K562 treated with DMSO at 1 percent for 24 hours (cell line): ENCODE measurements around the gene PARP16. TPM values are rescaled to one million over a fixed set of nuclear protein-coding genes. Genes with fewer than 3 reads are reported as not detected.

ENCODE experiments used
- total RNA-seq: library from RNA; unstranded; fragments of 300-600 nt; gene quantifications from 2 replicates; pipeline ENCODE4 v1.2.3, GENCODE V29; 2022; ENCODE audit warnings: low read depth; ENCODE audit not compliant: insufficient read depth

PARP16 gene
- 18.4 and 19.1 TPM in 2 replicates for total RNA-seq

GRCh38 chr15:65286704-65287519 lies at the start of gene PARP16:
PARP16 (minus strand) TSS chr15:65286883; CDS start chr15:65286426, 457 bp downstream.

GRCh38 chr15:65304381-65305149 lies 17.9 kb upstream of the PARP16 start, which contains the start of gene RNU5B-1:
RNU5B-1 (plus strand) TSS chr15:65304677.

GRCh38 chr15:65210770-65211481 lies 75.8 kb downstream of the PARP16 start, which contains the start of gene CILP:
CILP (minus strand) TSS chr15:65211473; CDS start chr15:65209755, 1,718 bp downstream.

Other genes with a start within 250 kb of the PARP16 start
- not detected in 2 replicates for gene SLC51B, start 241.5 kb downstream of the PARP16 start, total RNA-seq
- gene RASL12, start 218.9 kb downstream of the PARP16 start, total RNA-seq, result not detected in 2 replicates
- 0.17 TPM in 1 of 2 replicates, not detected in the other for gene KBTBD13, start 210.1 kb downstream of the PARP16 start, total RNA-seq
- 1.1 and 1.6 TPM in 2 replicates for gene UBAP1L, start 171.7 kb downstream of the PARP16 start, total RNA-seq
- 34.8 and 35.7 TPM in 2 replicates for gene PDCD7, start 153.1 kb downstream of the PARP16 start, total RNA-seq
- 31.3 and 37.9 TPM in 2 replicates for gene CLPX, start 101.5 kb downstream of the PARP16 start, total RNA-seq
- 0.03 TPM in 1 of 2 replicates, not detected in the other for gene CILP, start 75.4 kb downstream of the PARP16 start, total RNA-seq
- not detected in 2 replicates for gene RNU5A-1, start 9.2 kb upstream of the PARP16 start, total RNA-seq
- not detected in 2 replicates for gene RNU5B-1, start 17.8 kb upstream of the PARP16 start, total RNA-seq
- not detected in 2 replicates for gene IGDCC3, start 91.1 kb upstream of the PARP16 start, total RNA-seq
- gene IGDCC4, start 136.1 kb upstream of the PARP16 start, total RNA-seq, result 0.06 TPM in 1 of 2 replicates, not detected in the other
- 15.0 and 19.3 TPM in 2 replicates for gene DPP8, start 230.8 kb upstream of the PARP16 start, total RNA-seq
- gene HACD3, start 243.6 kb upstream of the PARP16 start, total RNA-seq, result 41.5 and 46.6 TPM in 2 replicates